ENCODE data around the gene SGCA.

Gene SGCA

GRCh38 chr17:50192618-50193291 is 26.9 kb downstream of the SGCA start:
- Mint-ChIP-seq H3K4me3 (no peak overlapping the region), H3K27ac (no peak overlapping the region), H3K36me3 (ENCODE audit: low read depth) (no peaks in the 10 kb centered on the region), H3K9me3 (no peaks in the 10 kb centered on the region), H3K27me3 (ENCODE audit: low read depth) (peaks cover 16% of the 10 kb centered on the region), H3K4me1 (ENCODE audit: low read depth) (no peaks in the 10 kb centered on the region)

- no peaks in the 10 kb centered on the region for H3K9me3 Mint-ChIP-seq
- H3K4me3 Mint-ChIP-seq: no peak overlapping the region
- peaks cover 29% of the 10 kb centered on the region for H3K27me3 Mint-ChIP-seq (ENCODE audit: low read depth)
- peaks cover 7% of the 10 kb centered on the region for H3K4me1 Mint-ChIP-seq (ENCODE audit: low read depth)
- H3K27ac Mint-ChIP-seq: no peak overlapping the region
- no peaks in the 10 kb centered on the region for H3K36me3 Mint-ChIP-seq (ENCODE audit: low read depth)
Observed at GRCh38 chr17:50194140-50194933, 28.5 kb downstream of the SGCA start.

- H3K27ac Mint-ChIP-seq: no peak overlapping the region
- peaks cover 29% of the 10 kb centered on the region for H3K27me3 Mint-ChIP-seq (ENCODE audit: low read depth)
Observed at GRCh38 chr17:50194934-50195865, 29.4 kb downstream of the SGCA start.

GRCh38 chr17:50196036-50196435 is 30.2 kb downstream of the SGCA start:
- H3K36me3 Mint-ChIP-seq (ENCODE audit: low read depth): no peaks in the 10 kb centered on the region
- H3K4me1 Mint-ChIP-seq (ENCODE audit: low read depth): peaks cover 16% of the 10 kb centered on the region
- no peak overlapping the region for H3K4me3 Mint-ChIP-seq
- peaks cover 35% of the 10 kb centered on the region for H3K27me3 Mint-ChIP-seq (ENCODE audit: low read depth)
- H3K9me3 Mint-ChIP-seq: no peaks in the 10 kb centered on the region
- no peak overlapping the region for H3K27ac Mint-ChIP-seq

More at GRCh38 chr17:50194934-50195865, 29.4 kb downstream of the SGCA start:
- no peaks in the 10 kb centered on the region for H3K9me3 Mint-ChIP-seq
- no peaks in the 10 kb centered on the region for H3K36me3 Mint-ChIP-seq (ENCODE audit: low read depth)
- peaks cover 9% of the 10 kb centered on the region for H3K4me1 Mint-ChIP-seq (ENCODE audit: low read depth)
- no peak overlapping the region for H3K4me3 Mint-ChIP-seq

GRCh38 chr17:50196826-50197225 is 31.0 kb downstream of the SGCA start:
- Mint-ChIP-seq H3K4me1 (ENCODE audit: low read depth) (peaks cover 19% of the 10 kb centered on the region), H3K4me3 (no peak overlapping the region), H3K27ac (no peak overlapping the region), H3K9me3 (no peaks in the 10 kb centered on the region), H3K27me3 (ENCODE audit: low read depth) (peaks cover 43% of the 10 kb centered on the region), H3K36me3 (ENCODE audit: low read depth) (no peaks in the 10 kb centered on the region)

- no peaks in the 10 kb centered on the region for H3K9me3 Mint-ChIP-seq
- no peaks in the 10 kb centered on the region for H3K36me3 Mint-ChIP-seq (ENCODE audit: low read depth)
- H3K4me3 Mint-ChIP-seq: peak overlapping the region; percentile 3
- H3K4me1 Mint-ChIP-seq (ENCODE audit: low read depth): peaks cover 19% of the 10 kb centered on the region
- H3K27ac Mint-ChIP-seq: no peak overlapping the region
- H3K27me3 Mint-ChIP-seq (ENCODE audit: low read depth): peaks cover 55% of the 10 kb centered on the region
Observed at GRCh38 chr17:50198026-50198669, 32.3 kb downstream of the SGCA start.

- no peaks in the 10 kb centered on the region for H3K9me3 Mint-ChIP-seq
- H3K27me3 Mint-ChIP-seq (ENCODE audit: low read depth): peaks cover 60% of the 10 kb centered on the region
- H3K36me3 Mint-ChIP-seq (ENCODE audit: low read depth): no peaks in the 10 kb centered on the region
- H3K4me3 Mint-ChIP-seq: peak overlapping the region; percentile 54
- peaks cover 19% of the 10 kb centered on the region for H3K4me1 Mint-ChIP-seq (ENCODE audit: low read depth)
- no peak overlapping the region for H3K27ac Mint-ChIP-seq
Observed at GRCh38 chr17:50199211-50199802, 33.5 kb downstream of the SGCA start.

- H3K27ac Mint-ChIP-seq: no peak overlapping the region
- no peaks in the 10 kb centered on the region for H3K36me3 Mint-ChIP-seq (ENCODE audit: low read depth)
- H3K27me3 Mint-ChIP-seq (ENCODE audit: low read depth): peaks cover 62% of the 10 kb centered on the region
Observed at GRCh38 chr17:50199803-50200456, 34.1 kb downstream of the SGCA start.

GRCh38 chr17:50200457-50201275 is 34.9 kb downstream of the SGCA start:
- no peaks in the 10 kb centered on the region for H3K9me3 Mint-ChIP-seq
- no peaks in the 10 kb centered on the region for H3K36me3 Mint-ChIP-seq (ENCODE audit: low read depth)
- H3K27ac Mint-ChIP-seq: peak overlapping the region; percentile 1
- H3K4me3 Mint-ChIP-seq: peak overlapping the region; percentile 77
- H3K4me1 Mint-ChIP-seq (ENCODE audit: low read depth): peaks cover 19% of the 10 kb centered on the region
- H3K27me3 Mint-ChIP-seq (ENCODE audit: low read depth): peaks cover 68% of the 10 kb centered on the region

More at GRCh38 chr17:50199803-50200456, 34.1 kb downstream of the SGCA start:
- peak overlapping the region; percentile 77 for H3K4me3 Mint-ChIP-seq
- no peaks in the 10 kb centered on the region for H3K9me3 Mint-ChIP-seq
- peaks cover 19% of the 10 kb centered on the region for H3K4me1 Mint-ChIP-seq (ENCODE audit: low read depth)

GRCh38 chr17:50201276-50201854 is 35.6 kb downstream of the SGCA start, which contains the start of gene COL1A1:
TSS of gene COL1A1 (minus strand) at chr17:50201631. CDS start at chr17:50201513, 118 bp downstream.
- H3K36me3 Mint-ChIP-seq (ENCODE audit: low read depth): no peaks in the 10 kb centered on the region
- peak within 1 kb of the TSS; percentile 77 for H3K4me3 Mint-ChIP-seq
- H3K27ac Mint-ChIP-seq: peak within 1 kb of the TSS; percentile 1
- H3K9me3 Mint-ChIP-seq: no peaks in the 10 kb centered on the region
- peaks cover 19% of the 10 kb centered on the region for H3K4me1 Mint-ChIP-seq (ENCODE audit: low read depth)
- peaks cover 68% of the 10 kb centered on the region for H3K27me3 Mint-ChIP-seq (ENCODE audit: low read depth)

- Mint-ChIP-seq H3K27ac (no peak overlapping the region), H3K9me3 (no peaks in the 10 kb centered on the region), H3K4me3 (no peak overlapping the region), H3K4me1 (ENCODE audit: low read depth) (peaks cover 25% of the 10 kb centered on the region), H3K36me3 (ENCODE audit: low read depth) (no peaks in the 10 kb centered on the region), H3K27me3 (ENCODE audit: low read depth) (peaks cover 74% of the 10 kb centered on the region)
Observed at GRCh38 chr17:50203086-50203485, 37.3 kb downstream of the SGCA start.

- H3K4me1 Mint-ChIP-seq (ENCODE audit: low read depth): peaks cover 19% of the 10 kb centered on the region
- H3K36me3 Mint-ChIP-seq (ENCODE audit: low read depth): no peaks in the 10 kb centered on the region
- peaks cover 74% of the 10 kb centered on the region for H3K27me3 Mint-ChIP-seq (ENCODE audit: low read depth)
- no peaks in the 10 kb centered on the region for H3K9me3 Mint-ChIP-seq
- H3K4me3 Mint-ChIP-seq: no peak overlapping the region
- H3K27ac Mint-ChIP-seq: no peak overlapping the region
Observed at GRCh38 chr17:50203604-50204345, 38.0 kb downstream of the SGCA start.

Data from T-helper 1 cell treated with Interleukin-12 subunit alpha and Interleukin-12 subunit beta and Interleukin-4 antibody, amounts not matched to agents 30 μg/mL and 1 μg/mL, for 36 hours (primary cell).